HepG2 (cell line): ENCODE results near the gene GINS2. TPM values are rescaled to one million over a fixed set of nuclear protein-coding genes. Genes with fewer than 3 reads are reported as not detected.

Source experiments
- AGO1 ChIP-seq: fragments of 200-400 bp; formaldehyde crosslinking; IDR thresholded peaks from 2 replicates; pipeline ENCODE4 v1.6.1; 2017; ENCODE audit warnings: mild to moderate bottlenecking, low read depth, low read length, moderate library complexity; ENCODE audit not compliant: poor library complexity, severe bottlenecking
- AGO2 ChIP-seq: fragments of 200-400 bp; formaldehyde crosslinking; optimal IDR thresholded peaks from 2 replicates; pipeline ENCODE3; 2017; ENCODE audit warnings: mild to moderate bottlenecking, low read depth, low read length, moderate library complexity
- AKAP8 ChIP-seq: sonication (generic); formaldehyde crosslinking; IDR thresholded peaks from 2 replicates; pipeline ENCODE4 v1.5.1; 2020; ENCODE audit warnings: mild to moderate bottlenecking, missing genetic modification reagents
- ARNT2 ChIP-seq: sonication (generic); formaldehyde crosslinking; IDR thresholded peaks from 2 replicates; pipeline ENCODE4 v1.8.0; 2022; ENCODE audit warnings: mild to moderate bottlenecking, low read depth, missing genetic modification reagents, moderate library complexity
- CTCF ChIP-seq: sonication (generic); formaldehyde crosslinking; IDR thresholded peaks from 2 replicates; pipeline ENCODE4 v1.5.0; 2020; ENCODE audit warnings: mild to moderate bottlenecking, missing genetic modification reagents, moderate library complexity
- HNRNPK ChIP-seq: fragments of 200-400 bp; formaldehyde crosslinking; IDR thresholded peaks from 2 replicates; pipeline ENCODE4 v1.6.1; 2018; ENCODE audit warnings: low read length, low read depth, moderate library complexity, mild to moderate bottlenecking; ENCODE audit not compliant: poor library complexity, severe bottlenecking
- PCBP1 ChIP-seq: fragments of 200-400 bp; formaldehyde crosslinking; IDR thresholded peaks from 2 replicates; pipeline ENCODE4 v1.6.1; 2017; ENCODE audit warnings: mild to moderate bottlenecking, low read depth, low read length, borderline replicate concordance
- REST ChIP-seq, 2 experiments: IDR thresholded peaks; 2 replicates each; pipeline ENCODE4 v1.6.1; 2011 to 2012; ENCODE audit warnings: low read length in 2 of 2, borderline replicate concordance in 1 of 2, low read depth in 1 of 2, mild to moderate bottlenecking in 1 of 2, moderate library complexity in 1 of 2
- SAP130 ChIP-seq: IDR thresholded peaks from 2 replicates; pipeline ENCODE4 v1.6.1; 2016; ENCODE audit warnings: low read depth
- ZNF407 ChIP-seq: sonication (generic); formaldehyde crosslinking; IDR thresholded peaks from one replicate; pipeline ENCODE4 v1.5.1; 2020; ENCODE audit warnings: mild to moderate bottlenecking, missing genetic modification reagents; ENCODE audit errors: not compliant biosample characterization
- ZNF607 ChIP-seq: sonication (generic); formaldehyde crosslinking; IDR thresholded peaks from 2 replicates; pipeline ENCODE4 v1.5.1; 2020; ENCODE audit warnings: missing genetic modification reagents, mild to moderate bottlenecking, borderline replicate concordance
- ZNF775 ChIP-seq: sonication (generic); formaldehyde crosslinking; IDR thresholded peaks from 2 replicates; pipeline ENCODE4 v1.4.0; 2020; ENCODE audit warnings: missing genetic modification reagents, mild to moderate bottlenecking, moderate library complexity, borderline replicate concordance
- polyA plus RNA-seq, 8 experiments: library from polyadenylated mRNA; depleted of rRNA in 3 of 8; stranded (reverse) in 7 of 8; unstranded in 1 of 8; fragments of >200 nt; fragmentation: Illumina TruSeq in 4 of 8; extraction: Trizol in 4 of 8; gene quantifications; 2 replicates each; pipeline versions ENCODE4 v1.2.1 to v1.2.3, GENCODE V29; 2011 to 2016; ENCODE audit warnings: low read depth in 4 of 8, missing spikeins in 1 of 8, mixed read lengths in 1 of 8; ENCODE audit not compliant: insufficient read depth in 1 of 8
- total RNA-seq, 5 experiments: library from RNA; depleted of rRNA; stranded (reverse); fragments of >200 nt; fragmentation: Illumina TruSeq; extraction: Trizol; gene quantifications; 2 replicates each; pipeline ENCODE4 v1.2.3, GENCODE V29; 2016; ENCODE audit warnings: low read depth in 1 of 5

The GINS2 gene
- total and polyA plus RNA-seq, 2 of the 13 experiments (the other 11 are each of a cell fraction or from before 2014, with no cell fraction given), result 10.6 to 48.3 TPM

- peak; percentile 74 for TF ChIP-seq AGO2
- TF ChIP-seq ZNF607 (CRISPR knock-in tag), result no peak
- TF ChIP-seq ZNF775, result no peak
- peak; percentile 23; the same call in 1 of the 2 replicates for TF ChIP-seq SAP130
- TF ChIP-seq REST (IDR thresholded peaks at IDR 0.05; ENCODE audit: borderline replicate concordance in 1 of 2, low read depth in 1 of 2, low read length in 2 of 2), result no peak
- TF ChIP-seq AGO1, result peak; percentile 10
- TF ChIP-seq AKAP8, result peak; percentile 8; the same call in 1 of the 2 replicates
- TF ChIP-seq CTCF (CRISPR knock-in tag), result no peak
- peak; percentile 100 for TF ChIP-seq PCBP1
- TF ChIP-seq ZNF407 (CRISPR knock-in tag), result no peak
- TF ChIP-seq HNRNPK, result peak; percentile 99
- 0 out of 2 replicates have a peak, but pooled peaks have one; percentile 16 for TF ChIP-seq ARNT2 (CRISPR knock-in tag)
Measured at GRCh38 chr16:85652431-85653221, 36.1 kb downstream of the GINS2 start (continued).
